A549 treated with AZD2906 at 1 μM for 4 hours (cell line): ENCODE measurements around the gene EHF. TPM values are rescaled to one million over a fixed set of nuclear protein-coding genes. Genes with fewer than 3 reads are reported as not detected.

Experiments used
- total RNA-seq: library from RNA; stranded (reverse); fragments of 200-300 nt; extraction: Qiagen RNA extraction; gene quantifications from 5 replicates; pipeline ENCODE4 v1.2.3, GENCODE V29; 2022

Gene EHF
- 0.61 to 1.4 TPM (median 1.1 TPM) in 5 replicates for total RNA-seq

GRCh38 chr11:34620820-34621792 lies at the start of gene EHF:
Gene EHF (plus strand): TSS chr11:34621093. CDS start chr11:34642631, 21,538 bp downstream.

Other genes with a start within 250 kb of the EHF start
- gene CAT, start 182.2 kb upstream of the EHF start, total RNA-seq: 35.4 to 42.1 TPM (median 37.5 TPM) in 5 replicates
- gene ELF5, start 107.3 kb upstream of the EHF start, total RNA-seq: not detected in 5 replicates